Mucosa of descending colon (tissue), 3 donors: Measurements from ENCODE around the gene KHDC1. TPM values are rescaled to one million over a fixed set of nuclear protein-coding genes. Genes with fewer than 3 reads are reported as not detected.
"Not testable (repeated sequence)": the region's sequence is repeated elsewhere in the genome, so short reads cannot be mapped to it uniquely, and the experiment has no call there.

Experiments used
- ATAC-seq: fragments of 200-7000 bp; cut with Tn5 transposase; one replicate; pipeline ENCODE4 v1.9.1; 2020; ENCODE audit warnings: mild to moderate bottlenecking, moderate library complexity
- DNase-seq, 3 donors: peaks; one replicate each; pipeline ENCODE4 v3.0.0-alpha.2; 2020
- H3K36me3 ChIP-seq: fragments of 200-600 bp; one replicate; pipeline ENCODE4 v1.8.0; 2021; ENCODE audit warnings: low read depth, mild to moderate bottlenecking
- H3K4me1 ChIP-seq: fragments of 200-600 bp; one replicate; pipeline ENCODE4 v1.8.0; 2021; ENCODE audit warnings: low read depth, mild to moderate bottlenecking
- H3K4me3 ChIP-seq: fragments of 200-600 bp; one replicate; pipeline ENCODE4 v1.8.0; 2021; ENCODE audit warnings: mild to moderate bottlenecking
- H3K9me3 ChIP-seq: fragments of 200-600 bp; one replicate; pipeline ENCODE4 v1.8.0; 2021; ENCODE audit warnings: mild to moderate bottlenecking
- CTCF ChIP-seq: fragments of 200-600 bp; IDR thresholded peaks from one replicate; pipeline ENCODE4 v1.8.0; 2022; ENCODE audit warnings: antibody characterized with exemption, mild to moderate bottlenecking
- intact Hi-C, 2 donors: fragments of 100-400 bp; cut with DNase I in 1 of 2; cut with micrococcal nuclease in 1 of 2; formaldehyde crosslinking; loops; one replicate each; pipeline versions ENCODE4 v1.11.0 to v1.11.1; 2022; cut with DNase I, micrococcal nuclease
- long read RNA-seq, 2 donors: library from polyadenylated mRNA; unstranded; transcript quantifications; one replicate each; pipeline ENCODE4 v2.0.0, GENCODE V29; 2019 to 2021
- total RNA-seq, 3 donors: library from RNA; stranded (reverse); fragmentation: NEBNext Ultra II Directional in 2 of 3; extraction: Animal tissue kit (Norgen Biotek cat#: 25700) in 2 of 3; gene quantifications; one replicate each; pipeline versions ENCODE4 v1.2.1 to v1.2.4, GENCODE V29; 2021 to 2023
- donor health status: DM: no; HTN: no; CAD: no; lungs with moderate emphysema.
- donor health status: DM: no; HTN: no; CAD: no.
- donor health status: DM: no; HTN: yes; CAD: no.

KHDC1 gene
- 1 to 10 TPM in 1 of 3 donors, under 1 TPM in 2; 0.75 to 1.7 (median 0.84) TPM for total RNA-seq
- long read RNA-seq, donor 1, partial matches to known transcripts, result 0 of 5 reads
- long read RNA-seq, donor 1, other reads (novel, unspliced or antisense), result 1 of 5 reads
- long read RNA-seq, donor 2, partial matches to known transcripts, result 0 of 1 reads
- long read RNA-seq, donor 2, other reads (novel, unspliced or antisense), result 1 of 1 reads

GRCh38 chr6:73262671-73263569 is at the start of gene KHDC1:
Gene KHDC1 (minus strand): TSS chr6:73263196. CDS start chr6:73242517, 20,679 bp downstream.
- intact Hi-C loops, result no loop called here

GRCh38 chr6:73310503-73310845 is 47.5 kb upstream of the KHDC1 start:
- DNase-seq, intact Hi-C loops, H3K4me3 ChIP-seq, H3K4me1 ChIP-seq, H3K36me3 ChIP-seq, H3K9me3 ChIP-seq, ATAC-seq: not testable (repeated sequence)

More at GRCh38 chr6:73262671-73263569, at the start of gene KHDC1:
- Histone ChIP-seq H3K4me1 (no peaks in the 10 kb centered on the region), H3K4me3 (peak within 1 kb of the TSS; percentile 24), H3K9me3 (no peaks in the 10 kb centered on the region), H3K36me3 (no peaks in the 10 kb centered on the region)
- ATAC-seq (peak; percentile 89), DNase-seq (peak; percentile 33 to 76 (median 61))
- TF ChIP-seq CTCF, result no peak

- no peak for TF ChIP-seq CTCF
- Histone ChIP-seq H3K36me3 (no peaks in the 10 kb centered on the region), H3K4me3 (peak overlapping the region; percentile 9), H3K9me3 (no peaks in the 10 kb centered on the region), H3K4me1 (peaks cover 6% of the 10 kb centered on the region)
- ATAC-seq (peak; percentile 93), DNase-seq (peak; percentile 52 to 76 (median 64))
- intact Hi-C loops, result no loop called here
Measured at GRCh38 chr6:73309785-73310502, 46.9 kb upstream of the KHDC1 start.

- ATAC-seq, result peak; percentile 74
- intact Hi-C loops, result no loop called here
Measured at GRCh38 chr6:73309535-73309784, 46.5 kb upstream of the KHDC1 start.

GRCh38 chr6:73308712-73309534 is 45.9 kb upstream of the KHDC1 start:
- no peaks in the 10 kb centered on the region for H3K36me3 ChIP-seq
- H3K4me1 ChIP-seq, result peaks cover 6% of the 10 kb centered on the region
- ATAC-seq, result peak; percentile 53
- peak in 1 of 3 donors; percentile 13 for DNase-seq
- intact Hi-C loops, result no loop called here
- no peaks in the 10 kb centered on the region for H3K9me3 ChIP-seq
- H3K4me3 ChIP-seq, result no peak overlapping the region
- no peak for TF ChIP-seq CTCF

More at GRCh38 chr6:73309535-73309784, 46.5 kb upstream of the KHDC1 start:
- no peak for TF ChIP-seq CTCF
- no peak overlapping the region for H3K4me3 ChIP-seq
- no peaks in the 10 kb centered on the region for H3K36me3 ChIP-seq
- peaks cover 6% of the 10 kb centered on the region for H3K4me1 ChIP-seq
- DNase-seq, result no peak
- no peaks in the 10 kb centered on the region for H3K9me3 ChIP-seq

GRCh38 chr6:73303773-73304172 is 40.8 kb upstream of the KHDC1 start:
- H3K4me3 ChIP-seq, H3K9me3 ChIP-seq, ATAC-seq, intact Hi-C loops, H3K4me1 ChIP-seq, H3K36me3 ChIP-seq, DNase-seq: not testable (repeated sequence)
